LoVo (cell line): ENCODE results near the gene HDGF.

Experiments used
- DNase-seq: peaks from one replicate; pipeline ENCODE4 v3.0.0-alpha.2; 2016; ENCODE audit warnings: low spot score

Gene HDGF

DNA sequence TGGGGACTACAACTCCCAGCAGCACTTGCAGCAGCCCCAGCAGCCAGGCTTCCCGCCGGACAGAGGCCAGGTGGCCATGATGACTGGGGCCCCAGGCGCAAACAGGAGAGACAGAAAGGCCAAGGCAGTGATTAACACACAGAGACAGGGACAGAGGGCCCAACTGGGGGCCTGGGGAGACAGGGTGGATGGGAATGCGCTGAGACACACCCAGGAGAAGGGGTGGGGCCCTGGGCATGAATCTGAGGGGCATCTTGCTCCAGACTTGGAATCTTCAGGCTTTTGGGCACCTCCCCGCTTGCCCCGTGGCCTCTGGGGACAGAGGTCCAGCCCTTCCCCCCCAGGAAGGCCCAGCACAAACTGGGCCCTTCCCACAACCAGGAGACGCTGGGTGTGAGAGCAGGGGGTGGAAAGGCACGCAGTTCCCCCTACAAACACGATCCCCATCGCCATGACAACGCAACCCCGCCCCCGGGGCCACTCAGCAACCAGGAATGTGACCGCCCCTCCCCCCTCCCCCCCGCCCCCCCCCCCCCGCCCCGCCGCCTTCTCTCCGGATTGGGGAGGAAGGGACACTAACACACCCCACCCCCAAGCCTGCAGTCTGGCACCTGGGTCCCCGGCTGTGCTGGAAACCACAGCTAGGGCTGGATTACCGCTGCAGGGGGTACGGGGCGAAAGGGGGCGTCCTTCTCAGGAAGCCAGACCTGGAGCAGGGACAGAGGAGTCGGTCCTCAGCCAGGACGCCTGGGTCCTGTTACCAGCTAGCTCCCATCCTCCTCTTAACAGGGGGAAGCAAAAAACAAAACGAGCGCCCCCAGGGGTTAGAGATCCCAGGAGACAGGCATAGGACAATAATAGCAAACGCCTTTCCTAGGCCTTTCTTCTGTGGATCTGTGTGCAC lies 4.5 kb downstream of the HDGF start:
- peak; percentile 90 for DNase-seq

DNA sequence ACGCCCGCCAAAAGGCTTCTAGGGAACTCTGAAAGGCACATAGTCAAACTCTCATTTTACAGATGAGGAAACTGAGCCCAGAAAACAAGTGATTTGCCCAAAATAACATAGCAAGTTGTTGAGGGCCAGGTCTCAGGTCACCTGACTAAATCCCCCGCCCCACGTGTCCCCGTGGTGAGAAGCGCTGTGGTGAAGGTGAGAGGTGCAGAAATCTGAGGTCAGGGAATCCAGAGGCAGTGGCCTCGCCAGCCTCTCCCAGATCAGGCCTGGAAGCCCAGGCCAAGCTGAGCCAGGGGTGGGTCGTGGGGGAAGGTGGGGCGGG lies 5.1 kb downstream of the HDGF start:
- DNase-seq = no peak

DNA sequence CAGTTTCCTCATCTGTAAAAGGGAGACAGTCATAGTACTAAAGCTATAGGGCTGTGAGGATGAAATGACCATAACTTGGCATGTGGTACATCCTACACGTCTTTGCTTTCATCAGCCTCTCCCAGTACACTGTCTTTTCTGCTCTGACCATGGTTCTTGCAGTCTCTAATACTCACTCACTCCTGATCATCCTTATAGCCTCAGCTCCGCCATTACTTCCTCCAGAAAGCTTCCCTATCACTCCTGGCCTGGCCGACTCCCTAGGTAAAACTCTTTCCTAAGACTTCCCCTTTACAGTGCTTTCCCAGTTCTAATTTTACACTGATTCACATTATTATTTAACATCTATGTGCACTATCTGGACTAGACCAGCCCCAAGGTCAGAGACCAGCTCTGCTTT lies 5.6 kb downstream of the HDGF start:
- no peak for DNase-seq

DNA sequence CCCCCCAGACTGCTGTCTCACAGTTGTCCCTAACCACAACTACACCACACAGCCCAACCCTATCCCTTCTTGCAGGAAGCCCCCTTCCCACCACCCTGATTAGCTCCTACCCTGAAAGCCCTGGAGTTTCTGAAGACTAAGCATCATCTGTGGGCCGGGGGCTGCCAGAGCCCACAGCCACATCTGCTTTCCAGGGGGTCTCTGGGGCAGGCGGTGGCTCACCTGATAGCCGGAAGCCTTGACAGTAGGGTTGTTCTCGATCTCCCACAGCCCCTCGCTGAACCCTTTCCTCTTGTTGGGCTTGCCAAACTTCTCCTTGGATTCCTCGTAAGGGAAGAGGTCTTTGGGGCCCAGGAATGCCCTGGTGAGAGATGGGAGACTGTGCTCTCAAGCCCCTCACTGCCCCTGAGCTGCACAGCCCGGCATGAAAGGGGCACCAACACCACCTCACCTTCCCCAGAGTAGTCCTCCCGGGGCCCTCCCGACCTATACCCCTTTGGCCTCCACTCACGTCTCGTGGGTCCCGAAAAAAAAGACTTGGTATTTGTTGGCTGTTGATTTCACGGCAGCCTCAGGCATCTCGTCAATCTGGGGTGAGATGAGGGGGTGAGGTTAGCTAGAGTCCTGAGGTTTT lies 6.6 kb downstream of the HDGF start:
- DNase-seq = no peak

DNA sequence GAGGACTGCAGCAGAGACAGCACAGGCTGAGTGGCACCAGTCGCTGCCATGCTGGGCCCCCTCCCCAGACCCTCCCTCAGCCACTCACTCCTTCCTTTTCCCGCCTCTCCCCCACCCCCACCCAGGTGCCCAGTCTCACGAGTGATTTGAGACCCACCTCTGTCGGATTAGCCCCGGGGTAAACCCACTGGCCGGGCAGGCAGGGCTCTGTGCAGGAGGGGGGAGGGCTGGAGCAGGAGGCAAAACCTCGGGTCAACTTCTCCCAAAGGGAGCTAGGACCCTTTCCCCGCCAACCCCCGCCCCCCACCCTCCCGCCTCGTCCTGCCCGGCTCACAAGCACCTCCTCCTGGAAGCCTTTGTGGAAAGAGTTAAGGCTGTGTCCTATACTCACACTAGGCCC lies 7.1 kb downstream of the HDGF start:
- no peak for DNase-seq

DNA sequence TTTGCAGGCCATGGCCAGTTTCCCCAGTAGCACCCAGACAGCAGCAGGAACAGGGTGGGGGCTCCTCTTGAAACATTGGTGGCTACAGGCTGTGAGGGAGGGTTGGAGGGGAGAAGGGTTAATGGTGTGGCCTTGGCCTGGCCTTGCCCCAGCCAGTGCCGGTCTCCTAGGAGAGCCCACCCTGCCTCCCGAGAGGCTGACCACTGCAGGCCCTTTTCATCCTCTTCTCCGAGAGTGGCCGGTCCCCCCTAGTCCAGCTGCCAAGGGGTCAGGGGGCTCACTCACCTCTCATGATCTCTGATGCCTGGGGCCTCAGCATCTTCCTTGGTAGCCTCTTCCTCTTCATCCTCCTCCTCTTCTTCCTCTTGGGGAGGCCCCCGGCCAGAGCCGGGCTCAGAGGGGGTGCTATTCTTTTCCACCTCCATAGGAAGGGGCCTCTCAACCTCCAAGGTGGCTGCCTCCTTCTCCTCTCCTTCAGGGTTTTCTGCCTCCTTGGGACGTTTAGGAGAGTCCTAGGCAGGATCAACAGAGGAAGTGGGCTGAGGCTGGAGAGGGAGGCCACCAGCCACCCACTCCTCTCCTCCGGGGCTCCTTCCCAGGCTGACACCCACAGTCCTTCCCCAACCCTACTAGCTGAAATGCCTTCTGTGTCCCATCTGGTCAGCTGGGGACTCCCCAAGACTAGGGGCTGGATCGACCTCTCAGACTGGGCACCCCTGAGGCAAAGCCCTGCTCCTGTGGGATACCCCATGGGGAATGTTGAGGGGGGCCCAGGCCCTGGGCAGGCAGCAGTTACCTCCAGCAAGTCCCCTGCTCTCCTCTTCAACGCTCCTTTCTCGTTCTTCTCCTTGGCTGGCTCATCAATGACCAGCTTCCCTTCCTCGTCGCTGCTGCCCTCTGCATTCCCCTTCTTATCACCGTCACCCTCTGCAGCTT lies 7.8 kb downstream of the HDGF start:
- no peak for DNase-seq

DNA sequence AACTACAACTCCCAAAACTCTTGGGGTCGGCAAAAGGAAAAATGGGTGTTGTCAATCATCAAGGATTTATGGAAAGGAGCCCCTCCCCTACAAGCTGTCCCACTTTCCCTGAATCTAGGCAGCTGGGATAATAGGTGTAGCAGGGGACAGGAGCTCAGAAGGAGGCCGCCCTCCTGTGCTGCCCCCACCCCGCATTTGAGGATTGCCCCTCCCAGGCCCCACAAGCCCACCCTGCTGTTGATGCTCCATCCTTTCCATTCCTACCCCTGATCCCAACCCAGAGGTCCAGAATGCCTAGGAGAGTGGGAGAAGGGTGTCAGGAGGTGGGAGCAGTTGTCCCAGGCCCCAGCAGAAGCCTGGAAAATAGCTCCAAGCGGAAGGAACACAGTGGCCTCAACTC lies 8.7 kb downstream of the HDGF start:
- no peak for DNase-seq

DNA sequence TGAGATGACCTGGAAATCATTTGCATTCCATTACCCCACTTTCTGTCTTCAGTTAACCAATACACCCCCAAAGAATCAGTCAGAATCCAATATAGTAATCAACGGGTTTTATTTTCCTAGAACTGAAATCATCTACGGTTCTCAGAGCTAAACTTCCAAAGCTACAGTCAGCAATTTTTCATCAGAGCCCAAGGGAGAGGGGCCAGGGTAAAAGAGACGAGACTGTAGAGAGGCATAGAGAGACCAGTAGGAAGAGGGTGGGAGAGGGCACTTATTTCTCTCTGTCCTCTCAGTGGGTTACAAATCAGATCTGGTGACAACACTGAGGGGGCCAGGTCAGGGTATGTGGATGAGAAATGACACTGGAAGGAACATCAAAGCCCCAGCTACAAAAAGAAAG lies 9.5 kb downstream of the HDGF start:
- DNase-seq = no peak

DNA sequence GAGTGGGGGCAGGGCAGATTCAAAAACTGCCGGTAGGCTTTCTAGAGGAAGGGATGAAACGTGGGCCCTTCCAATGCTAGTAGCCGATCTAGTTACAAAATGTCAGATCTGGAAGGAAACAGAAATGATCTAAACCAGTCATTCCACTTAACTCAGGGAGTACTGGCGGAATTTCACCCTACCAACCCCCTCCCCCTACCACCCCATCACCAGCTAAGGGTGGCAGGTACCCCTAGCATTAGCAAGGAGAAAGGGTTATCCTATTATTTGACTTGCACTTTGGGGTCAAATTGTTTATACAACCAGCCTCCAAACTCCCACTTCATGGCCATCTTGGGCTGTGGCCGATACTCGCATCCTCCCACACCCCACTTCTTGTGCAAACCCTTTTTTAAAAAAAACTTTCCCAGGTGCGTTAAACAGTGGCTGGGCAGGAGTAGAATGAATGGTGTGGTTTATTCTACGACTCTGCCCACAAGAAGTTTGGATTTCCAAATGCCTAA lies 9.9 kb downstream of the HDGF start:
- DNase-seq = no peak

DNA sequence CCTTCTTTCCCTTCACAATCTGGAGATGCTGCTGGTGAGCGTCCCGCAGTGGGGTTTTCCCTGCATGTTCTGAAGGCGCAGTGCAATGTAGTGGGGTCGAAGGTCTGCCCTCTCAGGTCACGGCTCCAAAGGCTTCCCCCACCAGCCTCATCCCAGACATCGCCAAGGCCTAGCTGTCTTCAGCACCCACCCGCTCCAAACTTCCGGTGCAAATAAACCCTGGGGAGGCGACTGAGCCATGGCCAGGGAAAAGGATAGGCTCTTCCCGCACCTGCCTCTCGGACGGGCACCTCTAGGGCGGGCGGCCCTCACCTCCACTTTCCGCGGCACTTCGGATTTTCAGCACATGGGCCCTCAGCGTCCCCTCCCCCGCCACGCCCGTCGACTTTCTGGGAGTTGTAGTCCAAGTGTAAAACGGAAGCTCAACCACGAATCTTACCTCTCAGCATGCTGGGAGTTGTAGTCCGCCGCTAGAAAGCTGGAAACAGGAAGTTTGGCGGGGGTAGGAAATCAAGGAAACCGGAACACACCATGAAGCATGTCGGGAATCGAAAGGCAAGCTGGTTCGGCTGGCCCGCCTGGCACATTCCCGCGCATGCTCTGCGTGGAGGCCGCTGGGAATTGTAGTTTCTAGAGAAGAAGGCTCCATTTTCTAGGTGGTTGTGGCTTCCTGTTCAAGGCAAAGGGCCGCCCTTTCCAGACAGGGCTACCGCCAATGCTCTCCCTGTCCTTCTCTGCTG lies 10.6 kb downstream of the HDGF start, which contains the start of gene MRPL24:
Gene MRPL24, minus strand, starts transcription at position 348 of the 740 bp plus-strand sequence. CDS start 2,384 bp downstream, outside the sequence.
- peak; percentile 100 for DNase-seq

DNA sequence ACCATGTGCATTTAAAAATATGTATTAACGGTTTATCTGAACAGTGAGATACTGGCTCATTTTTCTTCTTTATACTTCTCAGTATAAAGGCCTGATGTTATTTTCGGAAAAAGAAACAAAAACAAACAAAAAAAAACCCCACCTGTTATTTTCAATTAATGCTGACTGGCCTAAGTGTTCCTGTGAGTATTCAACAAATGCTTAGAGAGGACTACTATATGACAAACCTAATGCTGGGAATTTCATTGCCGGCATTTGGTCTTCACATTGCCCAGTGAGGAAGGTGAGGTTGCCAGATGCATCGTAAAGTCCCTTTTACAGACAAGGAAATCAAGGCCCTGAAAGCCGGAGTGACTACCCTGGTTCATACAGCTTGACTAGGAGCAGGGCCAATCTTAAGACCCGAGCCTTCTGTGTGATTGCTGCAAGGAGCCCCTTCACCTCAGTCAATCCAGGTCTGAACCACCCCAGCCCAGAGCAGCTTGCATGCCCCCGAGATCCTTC lies 11.2 kb downstream of the HDGF start:
- DNase-seq = peak; percentile 39

DNA sequence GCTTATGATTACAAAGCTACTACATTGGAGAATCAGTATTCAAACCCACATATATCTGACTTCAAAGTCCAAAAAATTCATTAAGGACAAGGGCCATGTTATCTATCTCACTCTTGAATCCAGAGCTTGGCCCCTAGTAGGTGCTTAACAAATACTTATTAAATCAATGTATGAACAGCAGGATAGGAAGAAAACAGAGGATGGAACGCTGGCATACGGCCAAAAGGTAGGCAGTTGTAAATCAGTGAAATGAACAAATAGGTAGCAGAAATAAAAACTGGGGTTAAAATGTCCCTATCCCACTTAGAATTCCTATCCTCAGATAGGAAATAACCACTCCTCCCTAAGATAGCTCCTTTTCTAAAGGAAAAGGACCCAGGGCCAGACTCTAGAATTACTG lies 12.6 kb downstream of the HDGF start:
- no peak for DNase-seq

DNA sequence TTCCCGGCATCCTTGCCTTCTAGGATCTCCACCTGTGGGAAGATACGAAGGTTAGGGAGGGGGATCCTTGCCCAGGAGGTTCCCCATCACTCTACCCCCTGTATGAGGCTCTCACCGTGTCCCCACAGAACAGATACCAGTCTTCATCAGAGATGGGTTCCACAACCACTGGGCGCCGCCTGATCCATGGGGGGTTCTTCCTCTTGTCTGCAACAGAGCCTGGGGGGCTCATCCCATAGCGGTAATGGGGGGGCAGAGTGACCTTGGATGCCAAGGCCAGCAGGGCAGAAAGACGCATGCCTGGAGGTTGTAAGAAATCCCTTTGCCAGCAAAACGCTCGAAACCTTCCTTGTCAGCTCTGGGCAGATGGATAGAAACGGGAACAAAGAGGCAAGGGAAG lies 13.1 kb downstream of the HDGF start:
- no peak for DNase-seq

DNA sequence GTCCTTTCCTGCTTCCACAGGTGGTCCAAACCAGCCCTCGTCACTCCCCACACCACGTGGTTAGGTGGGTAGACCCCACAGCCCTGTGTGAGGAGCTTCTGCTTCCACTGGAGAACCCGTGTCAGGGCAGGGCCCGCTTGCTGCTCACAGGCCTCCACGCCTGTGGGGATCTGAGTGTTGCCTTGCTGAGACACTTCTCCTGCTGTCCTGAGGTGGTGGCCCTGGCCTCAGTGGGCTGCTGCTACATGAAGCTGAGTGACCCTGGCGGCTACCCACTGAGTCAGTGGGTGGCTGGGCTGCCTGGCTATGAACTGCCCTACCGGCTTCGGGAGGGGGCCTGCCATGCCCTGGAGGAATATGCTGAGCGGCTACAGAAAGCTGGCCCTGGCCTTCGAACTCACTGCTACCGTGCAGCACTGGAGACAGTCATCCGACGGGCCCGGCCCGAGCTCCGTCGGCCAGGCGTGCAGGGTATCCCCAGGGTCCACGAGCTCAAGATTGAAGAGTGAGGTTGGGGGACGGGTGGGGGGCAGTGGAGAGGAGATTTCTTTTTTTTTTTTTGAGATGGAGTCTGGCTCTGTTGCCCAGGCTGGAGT lies 17.4 kb downstream of the HDGF start:
- DNase-seq = no peak

DNA sequence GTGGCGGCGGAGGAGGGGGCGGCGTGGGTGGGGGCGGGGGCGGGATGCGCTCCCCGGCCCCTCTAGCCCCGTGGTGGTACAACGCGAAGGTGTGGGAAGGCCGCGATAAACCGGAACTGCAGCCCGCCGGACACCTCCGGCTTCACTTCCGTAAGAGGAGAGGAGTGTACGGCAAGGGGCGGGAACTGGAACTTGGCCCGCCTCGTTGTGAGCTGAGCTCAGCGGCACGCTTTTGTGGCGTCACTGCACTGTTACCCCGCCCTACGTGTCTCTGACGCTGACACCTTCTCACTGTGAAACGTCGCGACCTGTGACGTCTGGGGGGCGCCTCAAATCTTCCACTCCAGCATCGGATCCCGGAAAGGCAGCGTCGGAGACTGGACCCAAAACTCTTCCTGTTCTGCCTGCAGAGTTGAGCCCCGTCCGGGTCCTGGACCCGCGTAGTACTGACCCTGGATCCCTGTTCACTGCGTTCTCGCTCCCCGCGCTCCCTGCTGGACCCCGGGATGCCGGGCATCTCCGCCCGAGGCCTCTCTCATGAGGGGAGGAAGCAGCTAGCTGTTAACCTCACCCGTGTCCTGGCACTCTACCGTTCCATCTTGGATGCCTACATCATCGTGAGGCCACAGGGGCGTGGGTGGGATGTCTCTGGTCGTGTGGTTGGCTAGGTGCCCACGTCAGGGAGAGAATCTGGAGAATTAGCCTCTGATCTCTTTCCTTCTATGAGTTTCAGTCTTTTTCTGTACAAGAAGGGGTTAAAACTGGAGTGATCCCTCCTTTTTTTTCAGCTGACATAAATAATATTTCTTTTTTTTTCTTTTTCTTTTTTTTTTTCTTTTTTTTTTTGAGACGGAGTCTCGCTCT lies 22.6 kb downstream of the HDGF start, which contains the start of gene ISG20L2:
Gene ISG20L2, minus strand, starts transcription at position 168 of the 864 bp plus-strand sequence. CDS start 1,114 bp downstream, outside the sequence.
- peak; percentile 97 for DNase-seq

DNA sequence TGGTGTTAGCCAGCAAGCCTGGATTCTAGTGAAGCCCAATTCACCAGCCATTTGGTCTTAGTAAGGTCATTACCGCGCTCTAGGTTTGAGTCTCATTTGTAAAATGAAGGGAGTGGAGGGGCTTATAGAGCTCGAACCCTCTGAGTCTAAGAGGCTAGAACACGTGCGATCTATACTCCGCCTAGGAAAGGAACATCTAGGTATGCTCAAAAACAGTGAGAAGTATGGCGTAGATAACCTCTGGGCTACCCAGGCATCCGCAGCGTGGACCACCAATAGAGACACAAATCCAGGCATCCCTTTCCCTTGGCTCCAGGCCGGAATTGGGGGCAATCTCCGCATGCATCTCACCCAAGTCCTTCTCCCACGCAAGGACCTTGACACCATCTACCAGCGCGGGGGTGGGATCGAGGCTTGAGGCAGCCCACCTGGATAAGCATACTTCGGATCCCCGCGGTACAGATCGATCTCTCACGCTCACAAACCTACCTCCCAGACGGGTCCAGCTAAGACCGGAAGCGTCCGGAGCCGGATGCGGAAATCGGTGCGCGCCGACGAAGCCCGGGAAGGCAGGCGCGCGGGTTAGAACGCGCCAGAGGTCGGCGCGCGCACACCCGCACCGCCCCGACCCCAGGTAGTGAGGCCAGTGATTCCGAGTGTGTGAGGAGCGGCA lies 23.4 kb downstream of the HDGF start, which contains the start of gene METTL25B:
Gene METTL25B, plus strand, starts transcription at position 544 of the 673 bp plus-strand sequence. CDS start 636 bp downstream, outside the sequence.
- peak; percentile 80 for DNase-seq

DNA sequence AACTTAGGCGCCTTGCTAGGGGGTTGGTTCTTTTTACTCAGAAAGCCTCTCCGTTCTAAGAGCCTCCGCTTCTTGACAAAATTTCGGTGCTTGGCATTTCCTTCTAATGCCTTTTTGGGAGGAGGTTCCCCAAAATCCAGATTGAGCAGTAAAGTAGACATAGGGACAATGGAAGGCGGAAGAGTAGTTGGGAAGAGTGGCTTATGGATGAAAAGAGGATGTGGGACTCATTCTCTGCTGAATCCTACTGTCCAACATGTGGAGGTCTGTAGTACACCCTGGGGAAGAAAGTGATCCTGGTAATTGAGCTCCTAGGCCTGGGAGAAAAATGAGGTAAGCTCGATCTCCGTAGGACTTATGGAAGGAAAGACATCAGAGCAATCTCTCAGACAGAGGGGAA lies 24.0 kb downstream of the HDGF start:
- no peak for DNase-seq

DNA sequence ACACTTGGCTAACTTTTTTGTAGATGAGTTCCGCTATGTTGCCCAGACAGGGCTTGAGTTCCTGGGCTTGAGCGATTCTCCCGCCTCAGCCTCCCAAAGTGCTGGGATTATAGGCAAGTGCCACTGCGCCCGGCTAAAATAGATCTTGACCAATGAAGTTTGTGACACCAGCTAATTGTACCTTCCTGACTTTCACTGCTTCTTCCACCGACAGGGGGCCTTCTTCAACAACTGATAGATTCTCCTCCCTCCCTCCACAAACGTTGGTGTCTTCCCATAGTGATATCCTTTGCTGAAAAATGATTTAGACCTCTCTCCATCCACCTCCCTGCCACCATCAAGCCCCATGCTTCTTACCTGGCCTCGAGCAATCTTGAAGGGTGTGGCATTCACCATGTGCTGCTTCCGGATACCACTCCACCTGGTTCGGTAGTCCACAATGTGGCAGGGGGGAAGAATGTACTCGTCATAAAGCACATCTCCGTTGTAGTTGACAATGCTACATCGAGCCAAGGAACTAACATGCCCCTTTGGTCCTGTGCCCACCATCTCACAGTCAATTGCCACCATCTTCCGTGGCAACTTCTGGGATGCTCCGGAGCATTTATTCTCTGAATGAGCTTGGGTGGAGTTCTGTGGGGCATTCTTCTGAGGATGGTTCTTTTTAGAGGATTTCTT lies 24.8 kb downstream of the HDGF start:
- DNase-seq = peak; percentile 37
